GM18526 (cell line): ENCODE data around the gene C15orf62.

Source experiments
- POLR2A ChIP-seq: IDR thresholded peaks from 3 replicates; pipeline ENCODE4 v1.6.1; 2011; ENCODE audit not compliant: insufficient read length; ENCODE audit errors: extremely low read depth

Gene C15orf62

GRCh38 chr15:40792394-40792793, 22.6 kb downstream of the C15orf62 start:
- TF ChIP-seq POLR2A = no peak

- TF ChIP-seq POLR2A = no peak
Observed at GRCh38 chr15:40793216-40793989, 23.6 kb downstream of the C15orf62 start.

GRCh38 chr15:40796041-40796440, 26.3 kb downstream of the C15orf62 start:
- no peak for TF ChIP-seq POLR2A

- TF ChIP-seq POLR2A = no peak
Observed at GRCh38 chr15:40796512-40796911, 26.7 kb downstream of the C15orf62 start.

- no peak for TF ChIP-seq POLR2A
Observed at GRCh38 chr15:40799523-40799922, 29.7 kb downstream of the C15orf62 start.

- TF ChIP-seq POLR2A = no peak
Observed at GRCh38 chr15:40803076-40803475, 33.3 kb downstream of the C15orf62 start.

GRCh38 chr15:40803688-40804087, 33.9 kb downstream of the C15orf62 start:
- no peak for TF ChIP-seq POLR2A

- TF ChIP-seq POLR2A = no peak
Observed at GRCh38 chr15:40806672-40807027, 36.9 kb downstream of the C15orf62 start.

GRCh38 chr15:40807028-40807887, 37.5 kb downstream of the C15orf62 start, which contains the start of the genes DNAJC17 and ZFYVE19:
DNAJC17 (minus strand) TSS chr15:40807473; CDS start chr15:40807446, 27 bp downstream.
ZFYVE19 (plus strand) TSS chr15:40807089; CDS start chr15:40807590, 501 bp downstream.
- peak; percentile 90 for TF ChIP-seq POLR2A

GRCh38 chr15:40807888-40808461, 38.2 kb downstream of the C15orf62 start:
- no peak for TF ChIP-seq POLR2A

- no peak for TF ChIP-seq POLR2A
Observed at GRCh38 chr15:40808861-40809450, 39.2 kb downstream of the C15orf62 start.

GRCh38 chr15:40812721-40813425, 43.1 kb downstream of the C15orf62 start:
- no peak for TF ChIP-seq POLR2A

- no peak for TF ChIP-seq POLR2A
Observed at GRCh38 chr15:40815042-40815698, 45.4 kb downstream of the C15orf62 start.

- TF ChIP-seq POLR2A = no peak
Observed at GRCh38 chr15:40819048-40819447, 49.3 kb downstream of the C15orf62 start.
